ENCODE measurements around the gene THEMIS.

The THEMIS gene

DNA sequence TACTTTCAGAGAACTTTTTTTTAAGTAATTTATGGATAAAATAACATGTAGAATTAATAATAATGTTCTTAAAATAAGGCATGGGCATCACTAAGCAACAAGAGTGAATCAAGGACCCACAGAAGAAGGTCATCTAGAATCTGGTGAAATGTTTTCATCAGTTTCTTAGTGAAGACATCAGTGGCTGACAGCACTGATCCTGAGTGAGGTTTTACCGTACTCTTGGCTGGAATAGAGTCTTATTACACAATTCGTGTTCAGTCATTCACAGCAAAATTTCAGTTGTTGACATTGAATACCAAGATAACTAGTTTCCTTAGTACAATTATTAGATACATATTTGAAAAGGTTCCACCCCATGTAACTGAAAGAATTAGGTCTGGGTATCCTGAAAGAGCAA, 183.5 kb downstream of the THEMIS start:
- no peak overlapping the region for H3K4me3 ChIP-seq (replicated peaks; ENCODE audit: low read depth, low read length)
- TF ChIP-seq CTCF (IDR thresholded peaks at IDR 0.05; ENCODE audit: low read depth, low read length, missing control alignments): no peak
- no peak for DNase-seq (ENCODE audit: extremely low read depth, low read depth)

DNA sequence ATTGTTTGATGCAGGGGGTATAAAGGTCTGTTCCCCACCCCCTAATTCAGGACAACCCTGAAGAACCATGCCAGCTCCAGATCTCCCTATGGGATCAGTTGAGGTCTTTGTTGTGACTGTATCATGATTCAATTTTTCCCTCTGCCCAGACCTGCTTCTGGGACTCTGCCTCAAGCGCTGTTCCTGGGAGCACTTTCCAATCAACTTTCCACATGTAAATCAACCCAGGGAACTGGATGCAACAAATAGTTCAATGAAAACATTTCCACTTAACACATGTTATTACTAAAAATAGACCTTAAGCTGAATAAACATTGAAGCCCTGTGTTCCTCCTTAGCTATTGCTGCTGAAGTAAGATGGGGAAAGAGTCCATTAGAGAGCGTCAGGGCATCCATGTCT, 184.4 kb downstream of the THEMIS start:
- TF ChIP-seq CTCF (IDR thresholded peaks at IDR 0.05; ENCODE audit: low read depth, low read length, missing control alignments): no peak
- H3K4me3 ChIP-seq (replicated peaks; ENCODE audit: low read depth, low read length): no peak overlapping the region
- no peak for DNase-seq (ENCODE audit: extremely low read depth, low read depth)

DNA sequence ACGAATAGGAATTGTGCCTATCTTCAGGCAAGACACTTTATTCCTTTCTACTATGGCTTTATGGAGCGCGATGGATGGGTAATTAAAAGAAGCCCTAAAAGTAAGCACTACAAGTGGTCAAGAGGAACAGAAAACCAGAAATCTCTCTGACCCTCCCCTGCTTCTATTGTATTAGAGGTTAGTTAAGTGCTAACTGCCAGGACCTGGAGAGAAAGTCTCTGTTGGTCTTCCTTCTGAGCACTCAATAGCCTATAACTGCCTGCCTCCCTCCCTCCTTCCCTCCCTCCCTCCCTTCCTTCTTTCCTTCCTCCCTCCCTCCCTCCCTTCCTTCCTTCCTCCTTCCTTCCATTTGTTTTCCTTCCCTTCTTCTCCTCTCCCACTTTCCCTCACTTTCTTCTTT, 190.2 kb downstream of the THEMIS start:
- DNase-seq (ENCODE audit: extremely low read depth, low read depth): no peak
- no peak for TF ChIP-seq CTCF (IDR thresholded peaks at IDR 0.05; ENCODE audit: low read depth, low read length, missing control alignments)

GRCh38 chr6:127706216-127706615, 194.6 kb downstream of the THEMIS start:
- no peak for DNase-seq (ENCODE audit: extremely low read depth, low read depth)
- TF ChIP-seq CTCF (IDR thresholded peaks at IDR 0.05; ENCODE audit: low read depth, low read length, missing control alignments): no peak
- no peak overlapping the region for H3K4me3 ChIP-seq (replicated peaks; ENCODE audit: low read depth, low read length)

More for the DNA sequence above, 190.2 kb downstream of the THEMIS start:
- no peak overlapping the region for H3K4me3 ChIP-seq (replicated peaks; ENCODE audit: low read depth, low read length)

GRCh38 chr6:127695108-127695507, 205.8 kb downstream of the THEMIS start:
- no peak for TF ChIP-seq CTCF (IDR thresholded peaks at IDR 0.05; ENCODE audit: low read depth, low read length, missing control alignments)
- H3K4me3 ChIP-seq (replicated peaks; ENCODE audit: low read depth, low read length): no peak overlapping the region
- no peak for DNase-seq (ENCODE audit: extremely low read depth, low read depth)

DNA sequence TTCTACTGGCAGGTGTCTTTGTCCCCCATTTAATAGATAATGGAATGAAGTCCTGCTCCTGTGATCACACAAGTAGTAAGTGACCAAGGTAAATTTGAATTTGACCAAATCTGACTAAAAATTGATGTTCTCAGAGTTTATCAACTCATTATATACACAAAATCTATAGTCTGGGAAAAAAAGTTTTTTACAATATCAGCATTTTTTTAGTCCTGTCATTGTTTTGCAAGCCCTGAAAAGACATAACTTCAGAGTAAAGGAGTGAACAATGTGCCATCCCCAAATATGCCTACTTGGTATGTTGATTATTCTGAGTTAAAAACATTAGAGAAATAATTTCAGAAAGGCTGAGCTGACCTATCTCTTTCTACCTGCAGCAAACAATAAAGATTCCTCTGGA, 209.7 kb downstream of the THEMIS start:
- H3K4me3 ChIP-seq (replicated peaks; ENCODE audit: low read depth, low read length): no peak overlapping the region
- TF ChIP-seq CTCF (IDR thresholded peaks at IDR 0.05; ENCODE audit: low read depth, low read length, missing control alignments): no peak
- no peak for DNase-seq (ENCODE audit: extremely low read depth, low read depth)

- no peak for DNase-seq (ENCODE audit: extremely low read depth, low read depth)
- H3K4me3 ChIP-seq (replicated peaks; ENCODE audit: low read depth, low read length): no peak overlapping the region
- TF ChIP-seq CTCF (IDR thresholded peaks at IDR 0.05; ENCODE audit: low read depth, low read length, missing control alignments): no peak
These were observed 210.3 kb downstream of the THEMIS start for GRCh38 chr6:127690588-127690987.
